ENCODE measurements around the gene PLEKHA1.

Gene PLEKHA1

GRCh38 chr10:122329416-122329815, 45.1 kb upstream of the PLEKHA1 start:
- no peak for TF ChIP-seq MYC (IDR thresholded peaks at IDR 0.05; ENCODE audit: low read depth, low read length)
- H3K4me3 ChIP-seq (ENCODE audit: low read depth, low read length), result no peak overlapping the region
- no peak for DNase-seq (ENCODE audit: low read depth)

GRCh38 chr10:122331100-122331499, 43.4 kb upstream of the PLEKHA1 start:
- no peak overlapping the region for H3K4me3 ChIP-seq (ENCODE audit: low read depth, low read length)
- no peak for TF ChIP-seq CTCF (IDR thresholded peaks at IDR 0.05; ENCODE audit: low read depth, low read length)
- no peak for TF ChIP-seq MYC (IDR thresholded peaks at IDR 0.05; ENCODE audit: low read depth, low read length)
- TF ChIP-seq MAX (IDR thresholded peaks at IDR 0.05; ENCODE audit: low read depth, low read length), result no peak
- DNase-seq (ENCODE audit: low read depth), result no peak

GRCh38 chr10:122331615-122332446, 42.7 kb upstream of the PLEKHA1 start:
- no peak for DNase-seq (ENCODE audit: low read depth)
- H3K4me3 ChIP-seq (ENCODE audit: low read depth, low read length), result no peak overlapping the region
- TF ChIP-seq POLR2A (IDR thresholded peaks at IDR 0.05; ENCODE audit: extremely low read depth, insufficient read length) (no peak), CTCF (IDR thresholded peaks at IDR 0.05; ENCODE audit: low read depth, low read length) (no peak), MAX (IDR thresholded peaks at IDR 0.05; ENCODE audit: low read depth, low read length) (no peak), MYC (IDR thresholded peaks at IDR 0.05; ENCODE audit: low read depth, low read length) (no peak)

GRCh38 chr10:122333037-122333436, 41.5 kb upstream of the PLEKHA1 start:
- no peak overlapping the region for H3K4me3 ChIP-seq (ENCODE audit: low read depth, low read length)
- no peak for TF ChIP-seq MYC (IDR thresholded peaks at IDR 0.05; ENCODE audit: low read depth, low read length)
- TF ChIP-seq POLR2A (IDR thresholded peaks at IDR 0.05; ENCODE audit: extremely low read depth, insufficient read length), result no peak
- no peak for TF ChIP-seq CTCF (IDR thresholded peaks at IDR 0.05; ENCODE audit: low read depth, low read length)
- no peak for TF ChIP-seq MAX (IDR thresholded peaks at IDR 0.05; ENCODE audit: low read depth, low read length)
- no peak for DNase-seq (ENCODE audit: low read depth)

GRCh38 chr10:122336332-122336731, 38.2 kb upstream of the PLEKHA1 start:
- no peak for DNase-seq (ENCODE audit: low read depth)
- H3K4me3 ChIP-seq (ENCODE audit: low read depth, low read length), result no peak overlapping the region
- TF ChIP-seq MAX (IDR thresholded peaks at IDR 0.05; ENCODE audit: low read depth, low read length) (no peak), CTCF (IDR thresholded peaks at IDR 0.05; ENCODE audit: low read depth, low read length) (no peak), POLR2A (IDR thresholded peaks at IDR 0.05; ENCODE audit: extremely low read depth, insufficient read length) (no peak), MYC (IDR thresholded peaks at IDR 0.05; ENCODE audit: low read depth, low read length) (no peak)

- DNase-seq (ENCODE audit: low read depth), result no peak
- no peak overlapping the region for H3K4me3 ChIP-seq (ENCODE audit: low read depth, low read length)
- TF ChIP-seq MYC (IDR thresholded peaks at IDR 0.05; ENCODE audit: low read depth, low read length) (no peak), POLR2A (IDR thresholded peaks at IDR 0.05; ENCODE audit: extremely low read depth, insufficient read length) (no peak), CTCF (IDR thresholded peaks at IDR 0.05; ENCODE audit: low read depth, low read length) (no peak), MAX (IDR thresholded peaks at IDR 0.05; ENCODE audit: low read depth, low read length) (no peak)
These were observed 37.5 kb upstream of the PLEKHA1 start for GRCh38 chr10:122336961-122337360.

All from NB4 (cell line).